Osteoblast (primary cell): ENCODE results near the gene MAGI1. TPM values are rescaled to one million over a fixed set of nuclear protein-coding genes. Genes with fewer than 3 reads are reported as not detected.
A peak's percentile ranks its signal among the peaks of the same experiment; 100 is the strongest.

Experiments used
- DNase-seq: peaks from one replicate; pipeline ENCODE4 v3.0.0; 2011; ENCODE audit warnings: low spot score, mixed read lengths; ENCODE audit not compliant: insufficient read length; ENCODE audit errors: missing footprints
- H2AFZ ChIP-seq: 2 replicates; pipeline ENCODE4 v1.6.0; 2011; ENCODE audit warnings: mild to moderate bottlenecking, low read length
- H3K27ac ChIP-seq: 2 replicates; pipeline ENCODE4 v1.5.1; 2011; ENCODE audit warnings: mild to moderate bottlenecking, low read depth, low read length, moderate library complexity
- H3K27me3 ChIP-seq: 2 replicates; pipeline ENCODE4 v1.6.0; 2012; ENCODE audit warnings: mild to moderate bottlenecking, control low read depth, inconsistent platforms, low read length, moderate library complexity; ENCODE audit not compliant: insufficient read depth
- H3K36me3 ChIP-seq: 2 replicates; pipeline ENCODE4 v1.5.1; 2011; ENCODE audit warnings: mild to moderate bottlenecking, low read length, control low read depth, moderate library complexity; ENCODE audit not compliant: insufficient read depth
- H3K4me1 ChIP-seq: 2 replicates; pipeline ENCODE4 v1.5.1; 2011; ENCODE audit warnings: mild to moderate bottlenecking, low read length, control low read depth, moderate library complexity; ENCODE audit not compliant: insufficient read depth
- H3K4me2 ChIP-seq: 2 replicates; pipeline ENCODE4 v1.6.0; 2011; ENCODE audit warnings: mild to moderate bottlenecking, low read length; ENCODE audit not compliant: insufficient read depth
- H3K4me3 ChIP-seq: fragments of 200-600 bp; sonication (generic); 3 replicates; pipeline ENCODE4 v1.5.1; 2012; ENCODE audit warnings: mild to moderate bottlenecking, low read length, inconsistent platforms; ENCODE audit not compliant: insufficient read depth
- H3K79me2 ChIP-seq: 2 replicates; pipeline ENCODE4 v1.6.0; 2012; ENCODE audit warnings: mild to moderate bottlenecking, low read length, control low read depth, inconsistent platforms; ENCODE audit not compliant: insufficient read depth
- H3K9me3 ChIP-seq: 2 replicates; pipeline ENCODE4 v1.5.1; 2011; ENCODE audit warnings: low read depth, low read length, control low read depth
- H4K20me1 ChIP-seq: 2 replicates; pipeline ENCODE4 v1.6.0; 2012; ENCODE audit warnings: mild to moderate bottlenecking, low read length, control low read depth; ENCODE audit not compliant: insufficient read depth
- CTCF ChIP-seq: IDR thresholded peaks from 2 replicates; pipeline ENCODE4 v1.5.1; 2011; ENCODE audit warnings: mild to moderate bottlenecking, low read depth, low read length, moderate library complexity; ENCODE audit errors: extremely low read depth
- total RNA-seq: library from RNA; depleted of rRNA; stranded (reverse); fragments of >200 nt; gene quantifications from 2 replicates; pipeline ENCODE4 v1.2.3, GENCODE V29; 2012

The MAGI1 gene
- total RNA-seq, 1 donor: 66.6 TPM

DNA sequence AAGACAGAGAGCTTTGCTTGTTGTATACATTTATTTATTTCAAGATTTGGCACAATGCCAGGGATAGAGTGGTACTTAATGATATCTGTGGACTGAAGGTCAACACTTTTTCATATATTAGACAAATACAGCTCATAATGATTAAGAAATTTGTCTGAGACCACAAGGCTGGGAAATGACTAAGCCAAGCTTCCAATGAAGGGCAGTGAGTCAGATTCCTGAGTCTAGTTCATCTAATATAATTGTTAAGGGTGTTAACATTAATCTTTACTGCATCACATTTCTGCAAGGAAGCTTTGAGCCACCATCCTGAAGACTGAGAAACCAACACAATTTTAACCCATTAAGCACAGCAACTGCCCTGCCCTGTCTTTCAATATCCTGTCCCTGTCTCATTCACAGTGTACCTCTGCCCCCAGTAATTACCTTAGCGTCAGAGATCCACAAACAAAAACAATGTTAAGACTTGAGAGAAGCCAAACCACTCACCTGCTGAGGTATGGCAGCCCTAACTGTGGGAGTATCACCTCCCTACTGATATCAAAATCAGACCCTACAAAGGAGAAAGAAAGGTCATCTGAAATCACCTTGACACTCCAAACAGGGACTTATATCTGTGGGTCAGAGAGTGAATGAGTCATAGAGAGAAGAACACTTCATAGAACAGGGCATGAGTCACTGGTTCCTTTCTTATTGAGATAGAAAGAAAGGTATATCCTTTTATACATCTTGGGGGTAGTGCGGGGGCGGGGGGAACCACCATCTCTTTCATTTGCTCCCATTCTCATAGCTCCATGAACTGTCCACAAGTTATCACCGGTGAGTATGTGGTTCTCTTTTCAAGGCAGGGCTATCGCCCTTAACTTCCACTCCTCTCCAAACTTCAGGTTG is 74.7 kb downstream of the MAGI1 start:
- Histone ChIP-seq H3K4me1 (peaks cover 21% of the 10 kb centered on the region), H3K36me3 (no peaks in the 10 kb centered on the region), H3K4me3 (no peak overlapping the region), H3K9me3 (no peaks in the 10 kb centered on the region), H3K79me2 (peaks cover 57% of the 10 kb centered on the region), H4K20me1 (peaks cover 31% of the 10 kb centered on the region), H3K4me2 (peak overlapping the region; percentile 55), H3K27me3 (no peaks in the 10 kb centered on the region), H2AFZ (no peak overlapping the region), H3K27ac (peak overlapping the region; percentile 21)
- DNase-seq: peak; percentile 72
- no peak for TF ChIP-seq CTCF

DNA sequence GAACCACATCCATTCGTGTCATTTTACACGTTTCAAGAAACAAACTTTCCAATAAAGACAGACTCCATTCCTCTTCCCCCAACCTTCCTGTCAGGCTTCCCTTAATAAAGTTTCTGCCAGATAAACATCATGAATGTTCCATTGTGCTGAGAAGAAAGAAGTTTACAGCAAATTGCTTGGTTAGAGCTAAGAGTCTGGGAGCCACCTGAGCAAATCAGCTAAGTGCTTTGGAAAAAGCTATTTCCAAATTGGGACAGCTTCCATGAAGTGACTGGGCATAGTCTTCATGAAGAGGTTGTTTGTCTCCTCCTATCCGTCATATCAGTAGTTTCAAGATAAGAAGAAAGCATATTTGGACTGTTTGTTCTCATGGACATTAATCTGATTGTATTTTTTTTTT is 77.0 kb downstream of the MAGI1 start:
- peaks cover 20% of the 10 kb centered on the region for H4K20me1 ChIP-seq
- no peak for TF ChIP-seq CTCF
- peaks cover 22% of the 10 kb centered on the region for H3K4me1 ChIP-seq
- H3K79me2 ChIP-seq: peaks cover 61% of the 10 kb centered on the region
- no peak overlapping the region for H3K4me3 ChIP-seq
- H2AFZ ChIP-seq: no peak overlapping the region
- no peak overlapping the region for H3K27ac ChIP-seq
- no peaks in the 10 kb centered on the region for H3K27me3 ChIP-seq
- no peak for DNase-seq
- no peaks in the 10 kb centered on the region for H3K36me3 ChIP-seq
- no peak overlapping the region for H3K4me2 ChIP-seq
- no peaks in the 10 kb centered on the region for H3K9me3 ChIP-seq

DNA sequence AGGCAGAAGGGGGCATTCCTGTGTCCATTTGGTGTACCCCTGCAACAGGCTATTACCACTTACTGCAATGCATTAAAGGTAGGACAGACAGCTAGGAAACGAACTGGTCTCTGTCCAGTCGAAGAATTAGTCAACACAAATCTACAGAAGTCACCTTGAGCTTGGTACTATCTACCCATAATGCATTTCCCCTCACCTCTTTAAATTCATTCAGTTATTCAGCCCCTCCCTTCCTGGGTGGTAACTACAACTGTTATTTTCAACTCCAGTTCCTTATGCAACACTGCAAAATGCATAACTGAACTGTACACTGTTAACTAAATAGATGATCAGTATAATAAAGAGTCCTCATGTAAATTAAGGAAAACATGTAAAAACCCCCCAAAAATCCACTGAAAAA is 77.6 kb downstream of the MAGI1 start:
- Histone ChIP-seq H4K20me1 (peaks cover 20% of the 10 kb centered on the region), H3K27ac (no peak overlapping the region), H2AFZ (no peak overlapping the region), H3K4me1 (peaks cover 28% of the 10 kb centered on the region), H3K79me2 (peaks cover 63% of the 10 kb centered on the region), H3K36me3 (no peaks in the 10 kb centered on the region), H3K4me2 (no peak overlapping the region), H3K27me3 (no peaks in the 10 kb centered on the region), H3K9me3 (no peaks in the 10 kb centered on the region), H3K4me3 (no peak overlapping the region)
- no peak for TF ChIP-seq CTCF
- DNase-seq: peak; percentile 17

GRCh38 chr3:65960087-65960486 is 78.6 kb downstream of the MAGI1 start:
- H3K4me2 ChIP-seq: no peak overlapping the region

More at GRCh38 chr3:65960087-65960486, 78.6 kb downstream of the MAGI1 start:
- H3K27ac ChIP-seq: peak overlapping the region; percentile 20
- H3K36me3 ChIP-seq: no peaks in the 10 kb centered on the region
- no peak overlapping the region for H2AFZ ChIP-seq
- H3K4me1 ChIP-seq: peaks cover 38% of the 10 kb centered on the region
- H3K9me3 ChIP-seq: no peaks in the 10 kb centered on the region
- no peak for TF ChIP-seq CTCF
- no peak overlapping the region for H3K4me3 ChIP-seq
- H3K79me2 ChIP-seq: peaks cover 66% of the 10 kb centered on the region
- no peak for DNase-seq
- H3K27me3 ChIP-seq: no peaks in the 10 kb centered on the region
- H4K20me1 ChIP-seq: peaks cover 18% of the 10 kb centered on the region
